Measurements from ENCODE around the gene CFAP46. TPM values are rescaled to one million over a fixed set of nuclear protein-coding genes. Genes with fewer than 3 reads are reported as not detected.

The CFAP46 gene
- polyA plus RNA-seq, 3 donors = 0.07 TPM; not detected in 2

- peaks cover 1 to 8% (median 4%) of the 10 kb centered on the region in 7 donors for H3K9me3 Mint-ChIP-seq
- Histone ChIP-seq H3K27me3 (ENCODE audit: control insufficient read depth in 2 of 2, insufficient read depth in 2 of 2, low read length in 2 of 2) (peaks cover 0 to 4% of the 10 kb centered on the region in 2 donors), H3K27ac (ENCODE audit: low read depth in 1 of 2, low read length in 2 of 2) (no peak overlapping the region), H3K79me2 (ENCODE audit: insufficient read depth, low read length) (no peaks in the 10 kb centered on the region), H3K9me3 (replicated peaks in 1 of 2; ENCODE audit: control insufficient read depth in 1 of 2, insufficient read depth in 1 of 2, low read length in 2 of 2) (no peaks in the 10 kb centered on the region), H2AFZ (ENCODE audit: insufficient read depth, low read depth, low read length, poor library complexity, severe bottlenecking) (no peak overlapping the region), H4K20me1 (ENCODE audit: insufficient read depth, low read length) (no peaks in the 10 kb centered on the region), H3K4me3 (replicated peaks in 1 of 3; ENCODE audit: low read depth in 2 of 3, low read length in 3 of 3) (no peak overlapping the region), H3K4me1 (ENCODE audit: control insufficient read depth in 1 of 2, insufficient read depth in 2 of 2, low read length in 2 of 2) (no peaks in the 10 kb centered on the region), H3K36me3 (replicated peaks in 1 of 2; ENCODE audit: control insufficient read depth in 1 of 2, insufficient read depth in 2 of 2, low read length in 2 of 2) (no peaks in the 10 kb centered on the region), H3K4me2 (replicated peaks; ENCODE audit: extremely low read depth, low read length, poor library complexity, severe bottlenecking) (no peak overlapping the region), H3K9ac (ENCODE audit: insufficient read depth, low read length, poor library complexity, severe bottlenecking) (no peak overlapping the region)
- intact Hi-C loops (cut with micrococcal nuclease) = no loop called here
- H3K36me3 Mint-ChIP-seq = no peaks in the 10 kb centered on the region
- no CpG with 5 or more reads among the region's 2 CpGs for WGBS (ENCODE audit: insufficient coverage)
- no peak for TF ChIP-seq CTCF (IDR thresholded peaks at IDR 0.05)
- peaks cover 2% of the 10 kb centered on the region for H3K4me1 Mint-ChIP-seq
- no peak overlapping the region for H3K27ac Mint-ChIP-seq
- no peak overlapping the region for H3K4me3 Mint-ChIP-seq
- H3K27me3 Mint-ChIP-seq (ENCODE audit: low read depth in 3 of 3) = peaks cover 1 to 12% (median 8%) of the 10 kb centered on the region in 3 donors
- no peak for DNase-seq
These were observed 66.9 kb downstream of the CFAP46 start for GRCh38 chr10:132875435-132875834.

DNA sequence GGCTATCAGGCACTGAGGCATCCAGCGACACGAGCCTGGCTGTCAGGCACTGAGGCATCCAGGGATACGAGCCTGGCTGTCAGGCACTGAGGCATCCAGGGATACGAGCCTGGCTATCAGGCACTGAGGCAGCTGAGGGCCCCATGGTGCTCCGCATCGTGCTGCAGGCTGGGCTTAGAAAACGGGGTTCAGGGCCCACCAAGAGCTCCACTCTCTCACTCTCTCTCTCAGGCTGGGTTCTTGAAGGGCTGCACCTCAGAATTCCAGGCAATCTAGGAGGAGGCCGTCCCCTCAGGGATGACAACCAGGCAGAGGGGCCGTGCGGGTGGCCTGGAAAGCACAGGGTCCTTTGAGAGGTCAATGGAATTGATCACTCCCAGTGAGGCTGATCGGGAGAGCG lies 69.0 kb downstream of the CFAP46 start:
- intact Hi-C loops (cut with micrococcal nuclease) = no loop called here
- H3K4me2 ChIP-seq (replicated peaks; ENCODE audit: extremely low read depth, low read length, poor library complexity, severe bottlenecking) = no peak overlapping the region
- no peak overlapping the region for H3K4me3 ChIP-seq (replicated peaks in 1 of 3; ENCODE audit: low read depth in 2 of 3, low read length in 3 of 3)
- no peaks in the 10 kb centered on the region for H3K36me3 ChIP-seq (replicated peaks in 1 of 2; ENCODE audit: control insufficient read depth in 1 of 2, insufficient read depth in 2 of 2, low read length in 2 of 2)
- H3K9me3 ChIP-seq (replicated peaks in 1 of 2; ENCODE audit: control insufficient read depth in 1 of 2, insufficient read depth in 1 of 2, low read length in 2 of 2) = no peaks in the 10 kb centered on the region
- H4K20me1 ChIP-seq (ENCODE audit: insufficient read depth, low read length) = no peaks in the 10 kb centered on the region
- H3K27me3 Mint-ChIP-seq (ENCODE audit: low read depth in 3 of 3) = peaks cover 5 to 7% (median 6%) of the 10 kb centered on the region in 3 donors
- H3K27ac ChIP-seq (ENCODE audit: low read depth in 1 of 2, low read length in 2 of 2) = no peak overlapping the region
- H3K36me3 Mint-ChIP-seq = no peaks in the 10 kb centered on the region
- no peak overlapping the region for H3K9ac ChIP-seq (ENCODE audit: insufficient read depth, low read length, poor library complexity, severe bottlenecking)
- H3K4me1 Mint-ChIP-seq = no peaks in the 10 kb centered on the region
- no peaks in the 10 kb centered on the region for H3K79me2 ChIP-seq (ENCODE audit: insufficient read depth, low read length)
- H3K27ac Mint-ChIP-seq = no peak overlapping the region
- H2AFZ ChIP-seq (ENCODE audit: insufficient read depth, low read depth, low read length, poor library complexity, severe bottlenecking) = no peak overlapping the region
- peaks cover 1 to 13% (median 7%) of the 10 kb centered on the region in 7 donors for H3K9me3 Mint-ChIP-seq
- WGBS (ENCODE audit: insufficient coverage) = 83% methylated on average over 7 of the region's 12 CpGs
- TF ChIP-seq CTCF (IDR thresholded peaks at IDR 0.05) = no peak
- no peak overlapping the region for H3K4me3 Mint-ChIP-seq
- H3K27me3 ChIP-seq (ENCODE audit: control insufficient read depth in 2 of 2, insufficient read depth in 2 of 2, low read length in 2 of 2) = no peaks in the 10 kb centered on the region
- no peaks in the 10 kb centered on the region for H3K4me1 ChIP-seq (ENCODE audit: control insufficient read depth in 1 of 2, insufficient read depth in 2 of 2, low read length in 2 of 2)
- DNase-seq = no peak

Measured in CD14-positive monocyte (primary cell).